ENCODE measurements around the gene ZNF451.

DNA sequence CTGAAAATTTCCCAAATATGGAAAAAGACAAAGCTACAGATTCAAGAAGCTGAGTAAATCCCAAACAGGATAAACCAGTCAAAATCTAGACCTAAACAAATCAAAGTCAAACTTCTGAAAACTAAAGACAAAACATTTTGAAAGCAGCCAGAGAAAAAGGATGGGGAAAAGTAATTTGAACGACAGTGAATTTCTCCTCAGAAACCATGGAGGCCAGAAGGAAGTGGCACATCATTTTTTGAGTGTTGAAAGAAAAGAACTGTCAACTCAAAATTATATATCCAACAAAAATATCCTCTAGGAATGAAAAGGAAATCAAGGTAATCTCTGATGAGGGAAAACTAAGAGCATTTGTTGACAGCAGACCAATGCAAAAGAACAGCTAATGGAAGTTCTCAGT, 125.3 kb downstream of the ZNF451 start:
- TF ChIP-seq, protein P1, sequence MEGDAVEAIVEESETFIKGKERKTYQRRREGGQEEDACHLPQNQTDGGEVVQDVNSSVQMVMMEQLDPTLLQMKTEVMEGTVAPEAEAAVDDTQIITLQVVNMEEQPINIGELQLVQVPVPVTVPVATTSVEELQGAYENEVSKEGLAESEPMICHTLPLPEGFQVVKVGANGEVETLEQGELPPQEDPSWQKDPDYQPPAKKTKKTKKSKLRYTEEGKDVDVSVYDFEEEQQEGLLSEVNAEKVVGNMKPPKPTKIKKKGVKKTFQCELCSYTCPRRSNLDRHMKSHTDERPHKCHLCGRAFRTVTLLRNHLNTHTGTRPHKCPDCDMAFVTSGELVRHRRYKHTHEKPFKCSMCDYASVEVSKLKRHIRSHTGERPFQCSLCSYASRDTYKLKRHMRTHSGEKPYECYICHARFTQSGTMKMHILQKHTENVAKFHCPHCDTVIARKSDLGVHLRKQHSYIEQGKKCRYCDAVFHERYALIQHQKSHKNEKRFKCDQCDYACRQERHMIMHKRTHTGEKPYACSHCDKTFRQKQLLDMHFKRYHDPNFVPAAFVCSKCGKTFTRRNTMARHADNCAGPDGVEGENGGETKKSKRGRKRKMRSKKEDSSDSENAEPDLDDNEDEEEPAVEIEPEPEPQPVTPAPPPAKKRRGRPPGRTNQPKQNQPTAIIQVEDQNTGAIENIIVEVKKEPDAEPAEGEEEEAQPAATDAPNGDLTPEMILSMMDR (IDR thresholded peaks at IDR 0.05): no peak
- no peak for TF ChIP-seq RAD21 (IDR thresholded peaks at IDR 0.05; ENCODE audit: low read length)
